ENCODE measurements around the gene NOVA2. TPM values are rescaled to one million over a fixed set of nuclear protein-coding genes. Genes with fewer than 3 reads are reported as not detected.

NOVA2 gene
- total RNA-seq, 1 experiment from 2014 or later: not detected

DNA sequence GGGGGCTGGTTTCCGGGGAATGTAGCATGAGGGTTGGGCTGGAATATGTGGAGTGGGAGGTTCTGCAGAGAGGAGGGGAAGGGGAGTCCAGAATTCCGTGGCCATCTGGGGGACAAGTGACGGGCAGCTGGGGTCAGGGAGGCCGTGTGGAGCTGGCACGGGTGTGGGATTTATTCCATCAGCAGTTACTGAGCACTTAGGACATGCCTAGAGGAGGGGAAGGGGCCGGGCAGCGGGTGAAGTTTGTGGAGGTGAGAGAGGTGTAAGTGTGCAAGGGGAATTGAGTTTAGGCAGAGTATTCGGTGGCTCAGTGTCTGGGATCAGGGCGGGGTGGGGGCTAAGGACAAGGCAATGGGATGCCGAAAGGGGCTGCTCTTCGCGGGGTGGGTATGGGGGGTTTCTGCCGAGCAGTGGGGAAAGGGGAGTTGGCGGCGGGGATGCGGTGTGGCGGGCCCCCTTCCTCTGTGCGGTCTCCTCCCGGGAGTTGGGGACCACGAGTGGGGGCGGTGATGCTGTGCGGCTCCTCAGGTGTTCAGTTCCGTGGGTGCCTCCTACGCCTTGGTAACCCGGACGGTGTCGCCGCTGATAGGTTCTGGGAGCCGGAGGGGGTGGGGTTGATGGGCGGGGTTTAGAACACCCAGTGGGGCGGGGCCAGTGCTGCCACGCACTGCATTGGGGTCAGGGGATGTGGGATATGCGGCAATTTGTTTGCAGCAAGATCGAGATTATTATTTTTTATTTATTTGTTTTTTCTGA, 27.0 kb upstream of the NOVA2 start:
- no peak overlapping the region for H3K27ac Mint-ChIP-seq (ENCODE audit: low read depth, unreplicated experiment)
- H3K27me3 Mint-ChIP-seq (ENCODE audit: insufficient read depth, unreplicated experiment): no peaks in the 10 kb centered on the region
- ChIA-PET CTCF (no interaction called here), POLR2A (no interaction called here)
- peak; percentile 9 for DNase-seq (ENCODE audit: unreplicated experiment)
- no peak overlapping the region for H3K4me3 Mint-ChIP-seq (ENCODE audit: unreplicated experiment)
- intact Hi-C loops (cut with micrococcal nuclease): no loop called here
- H3K36me3 Mint-ChIP-seq (ENCODE audit: insufficient read depth, unreplicated experiment): peaks cover 22% of the 10 kb centered on the region
- H3K4me1 Mint-ChIP-seq (ENCODE audit: insufficient read depth, unreplicated experiment): peaks cover 33% of the 10 kb centered on the region
- BruUV-seq (replicated peaks): no TSS peak
- H3K9me3 Mint-ChIP-seq (ENCODE audit: unreplicated experiment): no peaks in the 10 kb centered on the region
- TF ChIP-seq, protein P1, sequence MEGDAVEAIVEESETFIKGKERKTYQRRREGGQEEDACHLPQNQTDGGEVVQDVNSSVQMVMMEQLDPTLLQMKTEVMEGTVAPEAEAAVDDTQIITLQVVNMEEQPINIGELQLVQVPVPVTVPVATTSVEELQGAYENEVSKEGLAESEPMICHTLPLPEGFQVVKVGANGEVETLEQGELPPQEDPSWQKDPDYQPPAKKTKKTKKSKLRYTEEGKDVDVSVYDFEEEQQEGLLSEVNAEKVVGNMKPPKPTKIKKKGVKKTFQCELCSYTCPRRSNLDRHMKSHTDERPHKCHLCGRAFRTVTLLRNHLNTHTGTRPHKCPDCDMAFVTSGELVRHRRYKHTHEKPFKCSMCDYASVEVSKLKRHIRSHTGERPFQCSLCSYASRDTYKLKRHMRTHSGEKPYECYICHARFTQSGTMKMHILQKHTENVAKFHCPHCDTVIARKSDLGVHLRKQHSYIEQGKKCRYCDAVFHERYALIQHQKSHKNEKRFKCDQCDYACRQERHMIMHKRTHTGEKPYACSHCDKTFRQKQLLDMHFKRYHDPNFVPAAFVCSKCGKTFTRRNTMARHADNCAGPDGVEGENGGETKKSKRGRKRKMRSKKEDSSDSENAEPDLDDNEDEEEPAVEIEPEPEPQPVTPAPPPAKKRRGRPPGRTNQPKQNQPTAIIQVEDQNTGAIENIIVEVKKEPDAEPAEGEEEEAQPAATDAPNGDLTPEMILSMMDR (IDR thresholded peaks at IDR 0.05; ENCODE audit: unreplicated experiment): no peak

DNA sequence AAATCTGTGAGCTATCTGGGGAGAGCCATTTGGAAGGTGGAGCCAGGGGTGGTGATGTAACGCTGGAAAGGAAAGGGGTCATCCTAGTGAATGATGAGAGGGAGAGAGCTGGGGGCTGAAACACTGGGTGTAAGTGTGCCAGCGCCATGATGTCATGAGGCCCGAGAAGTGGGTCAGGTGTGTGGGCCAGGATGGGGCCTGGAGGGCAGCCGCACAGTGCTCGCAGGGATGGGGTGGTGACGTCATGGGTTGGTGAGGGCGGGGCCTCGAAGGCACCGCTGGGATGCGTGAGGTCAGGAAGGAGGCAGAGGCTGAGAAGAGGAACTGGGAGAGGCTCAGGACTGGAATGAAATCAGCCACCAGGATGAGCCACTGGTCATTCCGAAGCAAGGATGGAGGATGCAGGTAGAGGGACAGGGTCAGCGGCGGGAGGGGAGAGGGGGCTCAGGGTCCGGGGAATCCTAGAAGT, 26.0 kb upstream of the NOVA2 start:
- no peaks in the 10 kb centered on the region for H3K9me3 Mint-ChIP-seq (ENCODE audit: unreplicated experiment)
- no peaks in the 10 kb centered on the region for H3K27me3 Mint-ChIP-seq (ENCODE audit: insufficient read depth, unreplicated experiment)
- ChIA-PET CTCF (interaction anchor here (1.1 to 2.1 kb wide), 2 partner anchors 10 to 18 kb away, joined by 3 to 8 read pairs; no protein-coding TSS in a partner anchor), POLR2A (no interaction called here)
- TF ChIP-seq, protein P1 (IDR thresholded peaks at IDR 0.05; ENCODE audit: unreplicated experiment): no peak
- H3K27ac Mint-ChIP-seq (ENCODE audit: low read depth, unreplicated experiment): no peak overlapping the region
- peaks cover 22% of the 10 kb centered on the region for H3K36me3 Mint-ChIP-seq (ENCODE audit: insufficient read depth, unreplicated experiment)
- no peak overlapping the region for H3K4me3 Mint-ChIP-seq (ENCODE audit: unreplicated experiment)
- intact Hi-C loops (cut with micrococcal nuclease): loop anchor here (10.0 kb wide), 1 partner anchor 115 kb away; the partner anchor contains the start of gene IRF2BP1
- DNase-seq (ENCODE audit: unreplicated experiment): no peak
- peaks cover 33% of the 10 kb centered on the region for H3K4me1 Mint-ChIP-seq (ENCODE audit: insufficient read depth, unreplicated experiment)
- no TSS peak for BruUV-seq (replicated peaks)

DNA sequence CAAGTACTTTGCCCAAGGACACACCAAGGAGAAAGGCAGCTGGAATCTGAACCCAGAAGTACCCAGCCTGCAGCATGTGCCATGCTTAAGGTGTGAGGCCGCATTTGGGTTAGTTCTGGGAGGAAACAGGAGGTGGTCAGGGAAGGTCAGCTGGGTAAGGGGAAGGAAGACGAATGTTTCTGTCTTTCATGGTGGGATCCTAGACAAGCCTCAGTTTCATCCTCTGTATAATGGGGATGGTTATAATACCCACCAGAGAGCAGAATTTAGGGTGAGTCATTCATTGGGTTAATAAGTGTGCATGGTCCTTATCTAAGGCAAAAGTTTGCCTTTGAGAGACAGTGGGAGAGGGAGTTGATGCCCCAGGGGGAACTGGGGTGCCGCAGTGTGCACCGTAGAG, 25.2 kb upstream of the NOVA2 start:
- TF ChIP-seq, protein P1 (IDR thresholded peaks at IDR 0.05; ENCODE audit: unreplicated experiment): no peak
- ChIA-PET CTCF (interaction anchor here (1.1 to 2.1 kb wide), 2 partner anchors 11 to 18 kb away, joined by 3 to 8 read pairs; no protein-coding TSS in a partner anchor), POLR2A (no interaction called here)
- Mint-ChIP-seq H3K36me3 (ENCODE audit: insufficient read depth, unreplicated experiment) (peaks cover 15% of the 10 kb centered on the region), H3K4me3 (ENCODE audit: unreplicated experiment) (no peak overlapping the region), H3K9me3 (ENCODE audit: unreplicated experiment) (no peaks in the 10 kb centered on the region), H3K4me1 (ENCODE audit: insufficient read depth, unreplicated experiment) (peaks cover 33% of the 10 kb centered on the region), H3K27ac (ENCODE audit: low read depth, unreplicated experiment) (no peak overlapping the region), H3K27me3 (ENCODE audit: insufficient read depth, unreplicated experiment) (no peaks in the 10 kb centered on the region)
- intact Hi-C loops (cut with micrococcal nuclease): loop anchor here (10.0 kb wide), 1 partner anchor 114 kb away; the partner anchor contains the start of gene IRF2BP1
- no TSS peak for BruUV-seq (replicated peaks)
- DNase-seq (ENCODE audit: unreplicated experiment): no peak

DNA sequence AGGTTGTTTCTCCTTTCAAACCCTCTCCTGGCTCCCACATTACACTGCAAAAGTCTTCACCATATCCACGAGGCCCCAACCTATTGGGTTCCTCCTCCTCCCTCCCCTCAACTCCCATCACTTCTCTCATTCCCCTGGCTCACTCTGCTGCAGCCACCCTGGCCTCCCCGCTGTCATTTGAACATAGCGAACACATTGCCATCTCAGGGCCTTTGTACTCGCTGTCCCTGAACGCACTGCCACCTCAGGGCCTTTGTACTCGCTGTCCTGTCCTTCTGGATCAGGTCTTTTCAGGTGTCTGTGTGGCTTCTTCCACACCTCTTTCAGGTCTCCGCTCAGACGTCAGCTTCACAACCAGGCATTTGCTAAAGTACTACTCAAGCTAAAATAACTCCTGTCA, 23.3 kb upstream of the NOVA2 start:
- peaks cover 33% of the 10 kb centered on the region for H3K4me1 Mint-ChIP-seq (ENCODE audit: insufficient read depth, unreplicated experiment)
- H3K9me3 Mint-ChIP-seq (ENCODE audit: unreplicated experiment): no peaks in the 10 kb centered on the region
- H3K27me3 Mint-ChIP-seq (ENCODE audit: insufficient read depth, unreplicated experiment): no peaks in the 10 kb centered on the region
- CTCF ChIA-PET: interaction anchor here (0.6 to 1.2 kb wide), 3 partner anchors 14 to 188 kb away, joined by 3 to 5 read pairs (median 5); no protein-coding TSS in a partner anchor
- no peak for DNase-seq (ENCODE audit: unreplicated experiment)
- POLR2A ChIA-PET: interaction anchor here (0.6 to 3.2 kb wide), 2 partner anchors 15 to 111 kb away, joined by 5 to 22 read pairs; partner anchors contain the start of gene IRF2BP1
- H3K4me3 Mint-ChIP-seq (ENCODE audit: unreplicated experiment): no peak overlapping the region
- no peak overlapping the region for H3K27ac Mint-ChIP-seq (ENCODE audit: low read depth, unreplicated experiment)
- intact Hi-C loops (cut with micrococcal nuclease): loop anchor here (10.0 kb wide), 1 partner anchor 112 kb away; the partner anchor contains the start of gene IRF2BP1
- BruUV-seq (replicated peaks): no TSS peak
- peaks cover 6% of the 10 kb centered on the region for H3K36me3 Mint-ChIP-seq (ENCODE audit: insufficient read depth, unreplicated experiment)
- TF ChIP-seq, protein P1 (IDR thresholded peaks at IDR 0.05; ENCODE audit: unreplicated experiment): no peak

Measured in MCF 10A (cell line).